Kidney epithelial cell (primary cell): Measurements from ENCODE around the gene TENM4. TPM values are rescaled to one million over a fixed set of nuclear protein-coding genes. Genes with fewer than 3 reads are reported as not detected.

Experiments used
- DNase-seq: peaks from one replicate; pipeline ENCODE4 v3.0.0-alpha.2; 2010; ENCODE audit warnings: low read depth
- H3K27me3 ChIP-seq: 2 replicates; pipeline ENCODE4 v1.6.0; 2011; ENCODE audit warnings: low read length; ENCODE audit not compliant: control insufficient read depth, insufficient read depth
- H3K36me3 ChIP-seq: 2 replicates; pipeline ENCODE4 v1.5.1; 2011; ENCODE audit warnings: low read length; ENCODE audit not compliant: control insufficient read depth, insufficient read depth
- H3K4me3 ChIP-seq: 2 replicates; pipeline ENCODE4 v1.5.1; 2011; ENCODE audit warnings: low read depth, mild to moderate bottlenecking, control low read depth, low read length
- CTCF ChIP-seq: IDR thresholded peaks from 2 replicates; pipeline ENCODE4 v1.5.1; 2011; ENCODE audit warnings: mild to moderate bottlenecking, moderate library complexity, low read length, control low read depth, inconsistent platforms; ENCODE audit not compliant: insufficient read depth, poor library complexity, severe bottlenecking
- total RNA-seq: library from RNA; depleted of rRNA; stranded (reverse); fragments of >200 nt; gene quantifications from 2 replicates; pipeline ENCODE4 v1.2.3, GENCODE V29; 2015

TENM4 gene
- total RNA-seq, 1 donor from 2014 or later, result 35.3 TPM

- DNase-seq, result no peak
- no peaks in the 10 kb centered on the region for H3K27me3 ChIP-seq
- no peak overlapping the region for H3K4me3 ChIP-seq
- TF ChIP-seq CTCF, result no peak
- H3K36me3 ChIP-seq, result peaks cover 1% of the 10 kb centered on the region
Measured at GRCh38 chr11:78720281-78720989, 720.4 kb downstream of the TENM4 start.

GRCh38 chr11:78717041-78717440 lies 723.8 kb downstream of the TENM4 start:
- no peak for TF ChIP-seq CTCF
- peak; percentile 66 for DNase-seq
- Histone ChIP-seq H3K4me3 (no peak overlapping the region), H3K36me3 (peaks cover 1% of the 10 kb centered on the region), H3K27me3 (no peaks in the 10 kb centered on the region)

- peak; percentile 89 for DNase-seq
- TF ChIP-seq CTCF, result peak; percentile 89
- Histone ChIP-seq H3K27me3 (no peaks in the 10 kb centered on the region), H3K36me3 (no peaks in the 10 kb centered on the region), H3K4me3 (no peak overlapping the region)
Measured at GRCh38 chr11:78715639-78716311, 725.1 kb downstream of the TENM4 start.

GRCh38 chr11:78714539-78714938 lies 726.3 kb downstream of the TENM4 start:
- TF ChIP-seq CTCF, result no peak
- H3K4me3 ChIP-seq, result no peak overlapping the region
- no peaks in the 10 kb centered on the region for H3K27me3 ChIP-seq
- no peaks in the 10 kb centered on the region for H3K36me3 ChIP-seq
- DNase-seq, result no peak

- Histone ChIP-seq H3K4me3 (no peak overlapping the region), H3K36me3 (no peaks in the 10 kb centered on the region), H3K27me3 (no peaks in the 10 kb centered on the region)
- no peak for DNase-seq
- no peak for TF ChIP-seq CTCF
Measured at GRCh38 chr11:78711735-78712134, 729.1 kb downstream of the TENM4 start.
